Coronary artery (tissue), 2 donors: Measurements from ENCODE around the gene SLC24A1.

Experiments used
- DNase-seq: peaks from one replicate; pipeline ENCODE4 v3.0.0-alpha.2; 2017; ENCODE audit warnings: low spot score
- H3K27ac ChIP-seq, 2 donors: fragments of 200-600 bp; sonication (generic); one replicate each; pipeline ENCODE4 v1.5.1; 2016 to 2019
- H3K4me3 ChIP-seq: fragments of 200-600 bp; sonication (generic); 2 replicates; pipeline ENCODE4 v1.5.1; 2016; ENCODE audit warnings: mild to moderate bottlenecking, moderate library complexity
- CTCF ChIP-seq: fragments of 200-600 bp; sonication (generic); IDR thresholded peaks from one replicate; pipeline ENCODE4 v1.5.1; 2019; ENCODE audit warnings: antibody characterized with exemption

The SLC24A1 gene

DNA sequence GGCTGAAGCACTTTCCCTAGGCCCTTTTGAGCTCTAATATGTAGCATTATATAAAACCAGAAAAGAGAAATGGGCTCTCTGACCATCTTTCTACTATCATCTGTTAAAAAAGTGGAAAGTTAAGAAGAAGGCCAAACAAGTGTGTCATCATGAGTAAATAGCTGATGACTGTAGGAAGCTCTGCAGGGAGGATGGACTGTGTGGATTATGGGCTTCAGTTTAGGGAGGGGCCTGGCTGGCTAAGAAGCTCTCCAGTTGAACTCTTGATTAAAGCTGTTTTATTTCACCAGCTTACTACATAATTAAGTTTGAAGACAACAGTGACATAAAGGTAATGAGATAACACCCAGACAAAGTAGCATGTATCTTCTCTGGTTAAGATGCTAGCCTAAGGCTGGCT, 41.5 kb upstream of the SLC24A1 start:
- DNase-seq, result no peak
- TF ChIP-seq CTCF, result no peak
- H3K4me3 ChIP-seq, result no peak overlapping the region
- H3K27ac ChIP-seq, result no peak overlapping the region

DNA sequence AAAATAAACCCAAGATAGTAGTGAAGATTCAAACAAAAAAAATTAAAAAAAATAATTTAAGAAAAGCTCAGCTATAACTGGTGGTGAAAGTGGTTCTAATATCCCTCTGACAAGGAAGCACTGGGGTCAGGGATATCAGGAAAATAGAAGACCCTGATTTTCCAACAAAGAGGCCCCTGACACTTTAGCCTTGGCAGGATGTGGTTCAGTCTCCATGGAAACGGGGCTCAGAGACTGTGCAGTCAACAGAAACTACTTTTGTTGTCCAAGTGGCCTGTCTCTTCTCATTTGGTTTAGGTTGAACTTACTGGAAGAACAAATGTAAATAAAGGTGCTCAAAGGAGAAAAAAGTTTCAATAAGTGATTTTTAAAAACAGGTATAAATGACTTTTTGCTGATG, 38.0 kb upstream of the SLC24A1 start:
- Histone ChIP-seq H3K27ac (no peak overlapping the region), H3K4me3 (no peak overlapping the region)
- no peak for DNase-seq
- no peak for TF ChIP-seq CTCF

GRCh38 chr15:65584241-65584640, 37.5 kb upstream of the SLC24A1 start:
- no peak for DNase-seq
- no peak for TF ChIP-seq CTCF
- Histone ChIP-seq H3K27ac (no peak overlapping the region), H3K4me3 (no peak overlapping the region)

- DNase-seq, result no peak
- H3K4me3 ChIP-seq, result no peak overlapping the region
- H3K27ac ChIP-seq, result no peak overlapping the region
- no peak for TF ChIP-seq CTCF
Measured at GRCh38 chr15:65587094-65587493, 34.6 kb upstream of the SLC24A1 start.

- DNase-seq, result no peak
- Histone ChIP-seq H3K4me3 (no peak overlapping the region), H3K27ac (no peak overlapping the region)
- no peak for TF ChIP-seq CTCF
Measured at GRCh38 chr15:65595960-65596359, 25.8 kb upstream of the SLC24A1 start.

DNA sequence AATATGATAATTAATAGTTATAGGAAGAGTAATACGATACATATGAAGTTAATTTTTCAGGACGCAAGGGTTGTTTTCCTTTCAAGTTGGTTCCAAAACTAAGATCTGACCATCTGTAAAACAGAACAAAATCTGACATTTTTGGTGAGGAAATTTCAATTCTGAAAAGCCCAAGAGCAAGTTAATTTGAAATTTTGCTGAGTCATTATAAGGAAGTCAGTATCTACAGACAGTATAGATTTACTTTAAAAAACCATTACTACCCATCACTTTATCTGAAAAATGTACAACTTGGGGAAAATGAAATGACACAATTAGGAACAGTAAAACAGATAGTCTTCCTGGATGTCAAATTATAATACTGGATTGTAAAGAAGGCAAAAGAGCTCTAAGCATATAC, 23.3 kb upstream of the SLC24A1 start:
- DNase-seq, result no peak
- no peak for TF ChIP-seq CTCF
- no peak overlapping the region for H3K27ac ChIP-seq
- H3K4me3 ChIP-seq, result no peak overlapping the region

- DNase-seq, result no peak
- H3K4me3 ChIP-seq, result no peak overlapping the region
- no peak overlapping the region for H3K27ac ChIP-seq
- TF ChIP-seq CTCF, result no peak
Measured at GRCh38 chr15:65599677-65600076, 22.1 kb upstream of the SLC24A1 start.
